Neural crest cell (in vitro differentiated cells): ENCODE data around the gene TIRAP. TPM values are rescaled to one million over a fixed set of nuclear protein-coding genes. Genes with fewer than 3 reads are reported as not detected.

ENCODE experiments used
- DNase-seq: peaks from one replicate; pipeline ENCODE4 v3.0.0; 2021; ENCODE audit warnings: low read depth, mixed read lengths, low spot score
- H3K27ac Mint-ChIP-seq: one replicate; pipeline ENCODE4 v1.8.0; 2021; ENCODE audit warnings: mild to moderate bottlenecking, mixed read lengths; ENCODE audit not compliant: unreplicated experiment
- H3K27me3 Mint-ChIP-seq: 2 replicates; pipeline ENCODE4 v1.8.0; 2021; ENCODE audit warnings: low read depth, mild to moderate bottlenecking, mixed read lengths
- H3K36me3 Mint-ChIP-seq: 2 replicates; pipeline ENCODE4 v1.8.0; 2021; ENCODE audit warnings: low read depth, mild to moderate bottlenecking, mixed read lengths
- H3K4me1 Mint-ChIP-seq: 2 replicates; pipeline ENCODE4 v1.8.0; 2021; ENCODE audit warnings: mixed read lengths
- H3K4me3 Mint-ChIP-seq: one replicate; pipeline ENCODE4 v1.8.0; 2021; ENCODE audit warnings: mild to moderate bottlenecking, mixed read lengths
- H3K9me3 Mint-ChIP-seq: 2 replicates; pipeline ENCODE4 v1.8.0; 2021; ENCODE audit warnings: mixed read lengths
- CTCF ChIP-seq: fragments of 200-600 bp; sonication (generic); conservative IDR thresholded peaks from 2 replicates; pipeline ENCODE4 v1.5.0; 2021; ENCODE audit warnings: antibody characterized with exemption, mild to moderate bottlenecking
- total RNA-seq: library from RNA; stranded (reverse); gene quantifications from 2 replicates; pipeline ENCODE4 v1.2.1, GENCODE V29; 2021

TIRAP gene
- total RNA-seq, 1 donor from 2014 or later = 9.7 TPM

- H3K27me3 Mint-ChIP-seq = no peaks in the 10 kb centered on the region
- peaks cover 44% of the 10 kb centered on the region for H3K4me1 Mint-ChIP-seq
- H3K27ac Mint-ChIP-seq = peak overlapping the region; percentile 90
- H3K9me3 Mint-ChIP-seq = no peaks in the 10 kb centered on the region
- H3K36me3 Mint-ChIP-seq = peaks cover under 1% of the 10 kb centered on the region
- no peak overlapping the region for H3K4me3 Mint-ChIP-seq
- TF ChIP-seq CTCF = no peak
- no peak for DNase-seq
These were observed 53.2 kb downstream of the TIRAP start for GRCh38 chr11:126336138-126336541.

DNA sequence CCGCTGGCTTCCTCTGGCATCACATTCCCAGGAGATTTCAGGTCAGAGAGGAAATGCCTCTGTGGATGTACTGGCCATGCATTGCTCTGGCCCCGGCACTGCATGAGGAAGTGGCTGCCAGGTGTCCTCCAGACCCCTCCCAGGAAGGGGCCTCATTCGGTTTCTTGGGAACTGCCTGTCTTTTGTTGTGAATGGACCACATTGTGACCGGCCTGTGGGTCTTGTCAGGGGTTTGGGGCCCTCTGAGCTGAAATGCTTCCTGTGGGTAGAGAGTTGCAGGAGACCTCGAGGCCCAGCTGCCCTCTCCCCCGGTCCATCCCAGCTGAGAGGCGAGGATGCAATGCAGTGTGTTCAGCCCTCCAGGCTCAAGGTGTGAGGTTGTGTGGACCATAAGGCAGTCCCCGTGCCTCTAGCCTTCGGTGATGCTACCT lies 53.8 kb downstream of the TIRAP start:
- TF ChIP-seq CTCF = no peak

DNA sequence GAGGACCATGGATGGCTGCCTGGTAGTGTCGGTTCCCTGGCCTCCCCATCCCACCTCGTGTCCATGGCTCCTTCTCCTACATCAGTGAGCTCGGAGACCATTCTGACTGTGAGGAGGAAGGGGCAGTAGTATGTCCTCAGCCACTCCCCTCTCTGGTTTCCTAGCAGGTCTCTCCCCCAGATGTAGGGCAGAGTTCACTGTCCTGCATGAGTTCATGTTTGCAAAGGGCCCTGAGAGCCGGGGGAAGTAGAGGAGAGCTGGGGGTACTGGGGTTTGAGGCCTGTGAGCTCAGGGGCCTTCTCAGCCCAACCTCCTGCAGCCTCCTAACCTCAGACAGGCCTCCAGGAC lies 54.2 kb downstream of the TIRAP start:
- Mint-ChIP-seq H3K36me3 (peaks cover 7% of the 10 kb centered on the region), H3K9me3 (no peaks in the 10 kb centered on the region), H3K27me3 (no peaks in the 10 kb centered on the region), H3K27ac (peak overlapping the region; percentile 35), H3K4me3 (no peak overlapping the region), H3K4me1 (peaks cover 50% of the 10 kb centered on the region)
- no peak for TF ChIP-seq CTCF
- no peak for DNase-seq

More for the DNA sequence above, 53.8 kb downstream of the TIRAP start:
- H3K9me3 Mint-ChIP-seq = no peaks in the 10 kb centered on the region
- H3K27me3 Mint-ChIP-seq = no peaks in the 10 kb centered on the region
- peaks cover 48% of the 10 kb centered on the region for H3K4me1 Mint-ChIP-seq
- DNase-seq = no peak
- H3K36me3 Mint-ChIP-seq = peaks cover 3% of the 10 kb centered on the region
- H3K4me3 Mint-ChIP-seq = no peak overlapping the region
- H3K27ac Mint-ChIP-seq = peak overlapping the region; percentile 90

GRCh38 chr11:126337474-126338241 lies 54.8 kb downstream of the TIRAP start:
- TF ChIP-seq CTCF = no peak
- no peak for DNase-seq
- H3K4me3 Mint-ChIP-seq = no peak overlapping the region
- no peaks in the 10 kb centered on the region for H3K9me3 Mint-ChIP-seq
- H3K4me1 Mint-ChIP-seq = peaks cover 50% of the 10 kb centered on the region
- no peaks in the 10 kb centered on the region for H3K27me3 Mint-ChIP-seq
- H3K36me3 Mint-ChIP-seq = peaks cover 12% of the 10 kb centered on the region
- peak overlapping the region; percentile 35 for H3K27ac Mint-ChIP-seq

GRCh38 chr11:126338346-126339055 lies 55.6 kb downstream of the TIRAP start:
- H3K9me3 Mint-ChIP-seq = no peaks in the 10 kb centered on the region
- no peak overlapping the region for H3K4me3 Mint-ChIP-seq
- no peak overlapping the region for H3K27ac Mint-ChIP-seq
- DNase-seq = no peak
- H3K27me3 Mint-ChIP-seq = no peaks in the 10 kb centered on the region
- no peak for TF ChIP-seq CTCF
- H3K4me1 Mint-ChIP-seq = peaks cover 50% of the 10 kb centered on the region
- peaks cover 12% of the 10 kb centered on the region for H3K36me3 Mint-ChIP-seq
